SJCRH30 (cell line): Measurements from ENCODE around the gene PPP1R2C. TPM values are rescaled to one million over a fixed set of nuclear protein-coding genes. Genes with fewer than 3 reads are reported as not detected.

Experiments
- DNase-seq, 2 experiments: peaks; one replicate each; pipeline ENCODE4 v3.0.0-alpha.2; 2015 to 2020
- H3K27ac ChIP-seq: fragments of 250-450 bp; sonication (Bioruptor Pico); 2 replicates; pipeline ENCODE4 v1.5.1; 2020; ENCODE audit warnings: mild to moderate bottlenecking, moderate library complexity
- H3K27me3 ChIP-seq: fragments of 250-450 bp; sonication (Bioruptor Pico); 2 replicates; pipeline ENCODE4 v1.5.1; 2020; ENCODE audit warnings: mild to moderate bottlenecking, moderate library complexity
- H3K36me3 ChIP-seq: fragments of 250-450 bp; sonication (Bioruptor Pico); 2 replicates; pipeline ENCODE4 v1.5.1; 2020; ENCODE audit warnings: mild to moderate bottlenecking, moderate library complexity
- H3K4me1 ChIP-seq: fragments of 250-450 bp; sonication (Bioruptor Pico); 2 replicates; pipeline ENCODE4 v1.5.1; 2020; ENCODE audit warnings: mild to moderate bottlenecking, moderate library complexity
- H3K4me3 ChIP-seq: fragments of 250-450 bp; sonication (Bioruptor Pico); 2 replicates; pipeline ENCODE4 v1.5.1; 2020; ENCODE audit warnings: mild to moderate bottlenecking, moderate library complexity
- H3K9me3 ChIP-seq: fragments of 250-450 bp; sonication (Bioruptor Pico); replicated peaks from 2 replicates; pipeline ENCODE4 v1.5.1; 2020; ENCODE audit warnings: mild to moderate bottlenecking, moderate library complexity
- total RNA-seq: library from RNA; depleted of rRNA; stranded (reverse); fragments of >200 nt; shearing (Covaris generic); gene quantifications from 2 replicates; pipeline ENCODE4 v1.2.3, GENCODE V29; 2014

PPP1R2C gene
- total RNA-seq, 1 experiment from 2014 or later, result not detected

DNA sequence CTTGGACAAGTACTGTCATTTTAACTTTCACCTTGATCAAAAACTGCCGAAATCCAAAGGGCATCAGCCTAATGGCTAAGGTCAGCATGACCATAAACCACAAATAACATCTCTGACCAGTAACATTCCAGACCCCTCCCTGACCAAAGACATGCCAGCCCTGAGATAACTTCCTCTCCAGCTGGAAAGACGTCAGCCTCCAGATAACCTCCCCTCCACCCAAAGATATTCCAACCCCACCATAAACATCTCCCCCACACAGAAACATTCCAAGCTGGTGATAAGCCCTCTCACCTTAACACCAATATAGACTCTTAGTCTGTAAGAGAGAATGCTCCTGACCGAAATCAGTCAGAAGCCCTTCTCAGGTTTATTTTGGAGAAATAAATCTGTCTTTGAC lies 7.4 kb downstream of the PPP1R2C start:
- Histone ChIP-seq H3K4me3 (no peak overlapping the region), H3K4me1 (no peaks in the 10 kb centered on the region), H3K27me3 (no peaks in the 10 kb centered on the region), H3K27ac (no peak overlapping the region), H3K36me3 (no peaks in the 10 kb centered on the region), H3K9me3 (no peaks in the 10 kb centered on the region)
- DNase-seq, result no peak

GRCh38 chrX:42759881-42760280 lies 18.1 kb downstream of the PPP1R2C start:
- no peaks in the 10 kb centered on the region for H3K4me1 ChIP-seq
- H3K9me3 ChIP-seq, result no peaks in the 10 kb centered on the region
- no peak overlapping the region for H3K27ac ChIP-seq
- H3K4me3 ChIP-seq, result no peak overlapping the region
- H3K27me3 ChIP-seq, result no peaks in the 10 kb centered on the region
- no peak for DNase-seq
- no peaks in the 10 kb centered on the region for H3K36me3 ChIP-seq

- DNase-seq, result no peak
These were observed 22.1 kb downstream of the PPP1R2C start for GRCh38 chrX:42755815-42756214.

GRCh38 chrX:42754603-42755002 lies 23.4 kb downstream of the PPP1R2C start:
- H3K36me3 ChIP-seq, result no peaks in the 10 kb centered on the region
- no peak overlapping the region for H3K27ac ChIP-seq
- H3K4me3 ChIP-seq, result no peak overlapping the region
- no peak for DNase-seq
- H3K4me1 ChIP-seq, result no peaks in the 10 kb centered on the region
- no peaks in the 10 kb centered on the region for H3K9me3 ChIP-seq
- no peaks in the 10 kb centered on the region for H3K27me3 ChIP-seq

More at GRCh38 chrX:42755815-42756214, 22.1 kb downstream of the PPP1R2C start:
- H3K9me3 ChIP-seq, result no peaks in the 10 kb centered on the region
- no peak overlapping the region for H3K27ac ChIP-seq
- no peaks in the 10 kb centered on the region for H3K4me1 ChIP-seq
- H3K4me3 ChIP-seq, result no peak overlapping the region
- H3K27me3 ChIP-seq, result no peaks in the 10 kb centered on the region
- no peaks in the 10 kb centered on the region for H3K36me3 ChIP-seq

DNA sequence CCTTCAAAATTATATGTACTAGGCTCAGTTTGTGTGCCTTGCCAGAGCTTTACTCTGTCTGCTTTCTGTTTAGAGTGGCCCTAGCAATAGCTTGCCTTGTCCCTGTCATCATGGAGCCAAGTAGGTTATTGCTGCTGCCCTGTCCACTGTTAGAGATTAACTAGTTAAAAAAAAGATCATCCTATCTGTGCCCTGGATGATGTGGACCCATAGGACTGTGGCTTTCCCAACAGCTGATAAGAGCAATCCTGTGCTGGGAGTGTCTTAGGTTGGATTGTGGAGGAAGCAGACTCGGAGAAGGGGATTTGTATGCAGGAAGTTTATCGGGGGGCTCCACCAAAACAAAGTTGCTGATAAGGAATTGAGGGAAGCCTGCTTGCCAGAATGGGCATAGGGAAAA lies 23.8 kb downstream of the PPP1R2C start:
- Histone ChIP-seq H3K4me1 (no peaks in the 10 kb centered on the region), H3K27ac (no peak overlapping the region), H3K4me3 (no peak overlapping the region), H3K36me3 (no peaks in the 10 kb centered on the region), H3K27me3 (no peaks in the 10 kb centered on the region), H3K9me3 (no peaks in the 10 kb centered on the region)
- DNase-seq, result no peak

DNA sequence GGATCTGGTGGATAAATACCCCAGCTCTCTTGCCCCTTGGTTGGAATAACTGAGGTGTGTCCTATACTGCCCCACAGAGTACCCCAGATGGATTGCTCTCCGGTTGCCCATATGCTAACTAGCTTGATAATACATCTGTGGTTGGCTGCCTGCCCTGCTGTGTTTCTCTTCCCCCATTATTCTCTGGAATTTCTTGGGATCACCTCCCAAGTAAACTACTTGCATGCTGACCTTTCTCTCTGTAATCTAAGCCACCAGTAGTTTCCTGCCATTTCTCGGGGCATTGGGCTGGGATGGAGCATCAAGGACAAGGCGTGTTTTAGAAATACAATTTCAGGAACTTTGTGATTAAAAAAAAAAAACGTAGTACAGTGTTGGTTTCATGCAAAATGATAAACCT lies 25.2 kb downstream of the PPP1R2C start:
- no peak overlapping the region for H3K4me3 ChIP-seq
- H3K4me1 ChIP-seq, result no peaks in the 10 kb centered on the region
- H3K27me3 ChIP-seq, result no peaks in the 10 kb centered on the region
- no peaks in the 10 kb centered on the region for H3K36me3 ChIP-seq
- H3K9me3 ChIP-seq, result no peaks in the 10 kb centered on the region
- no peak for DNase-seq
- H3K27ac ChIP-seq, result no peak overlapping the region

DNA sequence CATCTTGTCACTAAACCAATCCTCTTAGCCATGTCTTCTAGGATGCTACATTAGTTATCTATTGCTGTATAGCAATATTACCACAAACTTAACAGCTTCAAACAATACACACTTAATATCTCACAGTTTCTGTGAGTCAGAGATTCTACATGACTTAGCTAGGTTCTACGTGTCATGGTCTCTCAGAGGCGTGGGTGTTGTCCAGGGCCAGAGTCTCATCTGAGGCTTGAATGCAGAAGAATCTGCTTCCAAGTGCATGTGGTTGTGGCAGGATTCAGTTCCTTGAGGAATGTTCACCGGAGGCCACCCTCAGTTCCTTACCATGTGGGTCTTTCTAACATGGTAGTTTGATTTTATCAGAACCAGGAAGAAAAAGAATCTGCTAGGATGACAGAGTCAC lies 26.4 kb downstream of the PPP1R2C start:
- H3K9me3 ChIP-seq, result no peaks in the 10 kb centered on the region

DNA sequence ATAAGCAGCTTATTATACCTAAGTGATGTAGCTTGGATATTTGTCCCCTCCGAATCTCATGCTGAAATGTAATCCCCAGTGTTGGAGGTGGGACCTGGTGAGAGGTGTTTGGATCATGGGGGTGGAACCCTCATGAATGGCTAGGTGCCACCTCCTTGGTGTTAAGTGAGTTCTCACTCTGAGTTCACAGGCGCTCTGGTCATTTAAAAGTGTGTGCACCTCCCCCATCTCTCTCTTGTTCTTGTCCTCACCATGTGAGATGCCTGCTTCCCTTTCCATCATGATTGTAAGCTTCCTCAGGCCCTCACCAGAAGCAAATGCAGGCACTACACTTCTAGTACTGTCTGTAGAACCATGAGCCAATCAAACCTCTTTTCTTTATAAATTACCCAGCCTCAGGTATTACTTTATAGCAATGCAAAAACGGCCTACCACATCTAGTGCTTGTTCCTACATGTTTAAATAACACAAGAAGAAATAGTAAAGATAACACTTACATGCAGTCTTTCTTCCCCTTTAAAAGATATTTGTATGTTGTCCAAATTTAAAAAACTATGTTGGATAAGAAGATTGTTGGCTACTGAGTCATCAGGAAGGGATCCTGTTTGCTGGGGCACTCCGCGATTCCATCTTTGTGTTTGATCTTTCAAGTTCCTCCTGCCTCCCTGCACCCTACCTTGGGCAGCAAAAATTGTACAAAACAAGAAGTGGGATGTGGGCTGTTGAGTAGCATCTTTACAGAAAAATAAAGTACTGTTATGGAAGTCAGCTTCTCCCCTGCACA lies 29.7 kb downstream of the PPP1R2C start:
- Histone ChIP-seq H3K4me3 (no peak overlapping the region), H3K9me3 (no peaks in the 10 kb centered on the region), H3K27me3 (no peaks in the 10 kb centered on the region), H3K27ac (no peak overlapping the region), H3K4me1 (no peaks in the 10 kb centered on the region), H3K36me3 (no peaks in the 10 kb centered on the region)
- DNase-seq, result no peak

More for the DNA sequence above, 26.4 kb downstream of the PPP1R2C start:
- no peaks in the 10 kb centered on the region for H3K27me3 ChIP-seq
- no peak for DNase-seq
- H3K4me3 ChIP-seq, result no peak overlapping the region
- no peaks in the 10 kb centered on the region for H3K36me3 ChIP-seq
- H3K27ac ChIP-seq, result no peak overlapping the region
- H3K4me1 ChIP-seq, result no peaks in the 10 kb centered on the region

DNA sequence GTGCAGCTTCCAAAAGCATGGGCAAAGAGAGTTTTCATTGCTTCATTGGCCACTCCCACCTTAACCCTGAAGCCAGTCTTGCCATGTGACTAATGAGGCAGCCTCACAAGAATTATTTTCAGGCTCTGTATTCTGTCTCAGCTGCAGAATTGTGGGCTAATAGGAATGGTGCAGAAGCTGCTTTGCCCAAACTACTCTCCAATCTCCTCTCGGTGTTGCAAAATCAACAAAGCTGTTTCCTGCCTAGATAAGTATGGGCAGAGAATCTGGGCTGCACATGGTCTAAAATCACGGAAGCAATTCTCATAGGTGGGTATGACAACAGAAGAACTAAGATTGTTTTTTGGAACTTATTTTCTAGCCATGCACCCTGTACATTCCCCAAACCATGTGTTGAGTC lies 31.4 kb downstream of the PPP1R2C start:
- Histone ChIP-seq H3K9me3 (no peaks in the 10 kb centered on the region), H3K27ac (no peak overlapping the region), H3K27me3 (no peaks in the 10 kb centered on the region), H3K4me1 (no peaks in the 10 kb centered on the region), H3K36me3 (no peaks in the 10 kb centered on the region), H3K4me3 (no peak overlapping the region)
- no peak for DNase-seq

DNA sequence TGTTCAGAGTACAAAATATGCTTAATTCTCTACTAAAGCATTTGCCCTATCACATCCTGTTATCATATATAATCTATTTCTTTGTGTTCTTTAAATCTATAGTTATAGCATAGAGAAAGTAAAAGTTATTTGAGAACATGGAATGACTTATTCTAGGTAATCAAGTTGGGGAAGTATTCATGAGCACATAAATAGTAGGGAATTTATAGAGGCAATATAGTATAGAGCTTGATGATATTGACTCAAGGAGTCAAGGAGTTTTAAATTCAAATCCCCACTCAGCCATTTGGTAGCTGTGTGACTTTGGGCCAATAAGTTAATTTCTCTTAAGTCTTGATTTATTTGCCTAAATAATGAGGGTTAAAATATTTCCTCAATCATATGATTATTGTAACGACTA lies 37.5 kb downstream of the PPP1R2C start:
- H3K27me3 ChIP-seq, result no peaks in the 10 kb centered on the region
- DNase-seq, result no peak
- H3K27ac ChIP-seq, result no peak overlapping the region
- H3K9me3 ChIP-seq, result no peaks in the 10 kb centered on the region
- no peaks in the 10 kb centered on the region for H3K4me1 ChIP-seq
- H3K36me3 ChIP-seq, result no peaks in the 10 kb centered on the region
- no peak overlapping the region for H3K4me3 ChIP-seq

GRCh38 chrX:42739741-42740140 lies 38.2 kb downstream of the PPP1R2C start:
- H3K4me3 ChIP-seq, result no peak overlapping the region
- H3K4me1 ChIP-seq, result no peaks in the 10 kb centered on the region
- no peak overlapping the region for H3K27ac ChIP-seq
- H3K36me3 ChIP-seq, result no peaks in the 10 kb centered on the region
- H3K27me3 ChIP-seq, result no peaks in the 10 kb centered on the region
- no peak for DNase-seq
- H3K9me3 ChIP-seq, result no peaks in the 10 kb centered on the region

- H3K27me3 ChIP-seq, result no peaks in the 10 kb centered on the region
These were observed 38.7 kb downstream of the PPP1R2C start for GRCh38 chrX:42739258-42739657.

GRCh38 chrX:42738552-42738951 lies 39.4 kb downstream of the PPP1R2C start:
- Histone ChIP-seq H3K9me3 (no peaks in the 10 kb centered on the region), H3K4me3 (no peak overlapping the region), H3K4me1 (no peaks in the 10 kb centered on the region), H3K27me3 (no peaks in the 10 kb centered on the region), H3K36me3 (no peaks in the 10 kb centered on the region), H3K27ac (no peak overlapping the region)
- no peak for DNase-seq

More at GRCh38 chrX:42739258-42739657, 38.7 kb downstream of the PPP1R2C start:
- DNase-seq, result no peak
- H3K27ac ChIP-seq, result no peak overlapping the region
- H3K9me3 ChIP-seq, result no peaks in the 10 kb centered on the region
- H3K4me1 ChIP-seq, result no peaks in the 10 kb centered on the region
- no peak overlapping the region for H3K4me3 ChIP-seq
- H3K36me3 ChIP-seq, result no peaks in the 10 kb centered on the region

DNA sequence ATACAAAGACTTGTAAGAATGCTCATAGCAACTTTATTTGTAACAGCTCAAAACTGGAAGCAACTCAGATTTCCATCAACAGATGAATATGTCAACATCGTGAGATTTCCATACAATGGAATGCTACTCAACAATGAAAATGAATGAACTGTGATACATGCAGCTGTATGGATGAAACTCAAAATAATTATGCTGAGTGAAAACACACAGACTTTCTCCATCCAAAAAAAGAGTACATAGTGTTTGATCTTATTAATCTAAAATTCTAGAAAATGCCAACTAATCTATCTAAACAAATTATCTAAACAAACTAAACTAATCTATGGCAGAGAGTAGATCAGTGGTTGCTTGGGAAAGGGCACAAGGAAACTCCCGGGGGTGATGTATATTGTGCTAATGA lies 42.7 kb downstream of the PPP1R2C start:
- Histone ChIP-seq H3K27ac (no peak overlapping the region), H3K9me3 (no peaks in the 10 kb centered on the region), H3K4me1 (no peaks in the 10 kb centered on the region), H3K27me3 (no peaks in the 10 kb centered on the region), H3K4me3 (no peak overlapping the region), H3K36me3 (no peaks in the 10 kb centered on the region)
- DNase-seq, result no peak

- no peaks in the 10 kb centered on the region for H3K27me3 ChIP-seq
- H3K9me3 ChIP-seq, result no peaks in the 10 kb centered on the region
- H3K4me1 ChIP-seq, result no peaks in the 10 kb centered on the region
- H3K27ac ChIP-seq, result no peak overlapping the region
- no peaks in the 10 kb centered on the region for H3K36me3 ChIP-seq
- no peak overlapping the region for H3K4me3 ChIP-seq
- peak; percentile 53 to 74 for DNase-seq
These were observed 45.5 kb downstream of the PPP1R2C start for GRCh38 chrX:42732506-42732905.
